ENCODE measurements around the gene CD247. TPM values are rescaled to one million over a fixed set of nuclear protein-coding genes. Genes with fewer than 3 reads are reported as not detected.

Gene CD247
- total RNA-seq, 1 donor from 2014 or later = 5.2 TPM

DNA sequence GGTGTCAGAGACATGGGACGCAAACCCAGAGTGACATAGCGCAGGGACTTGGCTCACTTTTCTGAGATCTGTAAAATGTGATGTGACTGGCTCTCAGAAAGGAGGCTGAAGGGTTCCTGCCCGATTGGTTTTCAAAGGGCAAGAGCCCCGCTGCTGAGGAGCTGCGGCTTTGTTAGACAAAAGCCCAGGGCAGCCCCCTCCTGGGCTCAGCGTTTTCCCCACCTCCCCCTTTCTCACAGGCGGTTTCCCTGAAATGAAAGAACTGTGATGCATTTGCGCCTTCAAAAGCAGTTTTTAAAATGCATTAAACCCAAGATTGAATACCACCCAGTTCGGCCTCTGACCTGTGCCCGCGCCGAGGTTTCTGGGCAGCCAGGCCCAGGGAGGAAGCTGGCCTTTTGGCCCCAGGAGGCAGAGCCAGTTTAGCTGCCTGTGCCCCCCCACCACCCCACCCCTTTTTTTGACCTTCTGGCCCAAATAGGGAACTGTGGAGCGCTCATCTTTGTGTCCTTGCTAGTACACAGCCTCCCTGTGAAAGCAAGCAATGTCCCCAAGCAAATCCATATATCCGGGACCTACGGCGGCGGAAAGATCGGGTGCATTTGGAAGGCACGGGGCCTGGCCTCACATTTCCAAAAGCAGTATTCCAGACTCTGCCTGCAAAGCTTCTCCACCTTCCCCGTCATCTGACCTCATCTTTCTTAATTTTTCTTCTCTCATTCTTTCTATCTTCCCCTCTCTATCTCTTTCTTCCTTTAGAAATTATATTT, 28.6 kb downstream of the CD247 start:
- no peak for DNase-seq (ENCODE audit: low spot score)

DNA sequence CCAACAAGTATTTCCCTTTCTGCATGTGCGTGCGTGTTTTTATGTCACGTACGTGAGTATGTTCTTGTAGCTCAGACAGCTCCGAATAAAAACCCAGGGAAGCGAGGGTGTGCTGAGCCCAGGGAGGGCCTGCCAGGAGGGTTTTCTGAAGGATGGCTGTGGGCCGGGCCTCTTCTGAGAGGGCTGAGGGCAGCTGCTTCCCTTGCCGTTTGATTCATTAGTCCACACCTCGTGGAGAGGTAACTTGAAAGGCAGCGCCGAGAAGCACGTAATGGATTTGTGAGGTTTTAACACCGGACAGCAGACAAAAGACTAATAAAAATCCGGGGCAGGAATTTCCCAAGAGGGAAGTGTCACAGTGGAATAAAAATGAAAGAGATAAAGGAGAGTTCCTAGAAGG, 29.5 kb downstream of the CD247 start:
- DNase-seq (ENCODE audit: low spot score) = no peak

DNA sequence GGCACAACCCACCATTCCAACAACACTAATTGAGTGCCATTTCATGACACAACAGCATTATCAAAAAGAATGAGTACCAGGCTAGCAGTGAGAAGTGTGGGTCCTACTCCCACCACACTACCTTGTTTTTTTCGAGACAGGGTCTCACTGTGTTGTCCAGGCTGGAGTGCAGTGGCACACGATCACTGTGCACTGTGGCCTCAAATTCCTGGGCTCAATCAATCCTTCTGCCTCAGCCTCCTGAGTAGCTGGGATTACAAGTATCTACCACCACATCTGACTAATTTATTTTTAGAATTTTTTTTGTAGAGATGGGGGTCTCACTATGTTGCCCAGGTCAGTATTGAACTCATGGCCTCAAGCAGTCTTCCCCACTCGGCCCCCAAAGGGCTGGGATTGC, 30.7 kb downstream of the CD247 start:
- no peak for DNase-seq (ENCODE audit: low spot score)

DNA sequence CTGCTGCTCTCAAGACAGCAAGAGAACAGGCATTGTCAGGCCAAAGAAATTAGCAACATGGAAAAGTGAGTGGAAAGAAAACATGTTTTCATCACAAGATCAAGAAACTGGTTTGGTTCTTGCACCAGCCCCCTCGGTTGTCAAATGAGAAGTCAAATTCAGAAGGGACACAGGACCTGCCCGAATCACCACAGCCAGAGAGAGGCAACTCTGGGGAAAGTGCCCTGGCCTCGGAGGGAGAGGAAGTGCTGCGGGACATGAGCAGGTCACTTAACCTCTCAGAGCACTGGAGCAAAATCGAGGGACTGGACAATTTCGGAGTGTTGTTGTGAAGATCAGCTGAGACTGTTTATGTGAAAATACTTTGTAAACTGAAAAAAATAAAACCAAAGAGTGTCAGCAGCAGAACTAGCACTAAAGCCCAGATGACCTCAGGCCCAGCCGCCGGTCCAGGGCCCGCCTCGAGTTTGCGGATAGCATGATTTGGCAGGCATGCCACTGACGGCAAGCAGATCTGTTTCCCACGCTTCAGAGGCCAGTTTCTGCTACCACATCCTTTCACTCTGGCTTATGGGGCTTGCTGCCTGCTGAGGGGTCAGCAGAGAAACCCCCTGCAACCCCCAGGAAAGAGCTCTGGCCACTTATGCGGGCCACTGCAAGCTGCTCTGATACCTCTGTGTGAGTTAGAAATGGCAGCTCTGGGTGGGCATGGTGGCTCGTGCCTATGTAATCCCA, 32.1 kb downstream of the CD247 start:
- peak; percentile 43 for DNase-seq (ENCODE audit: low spot score)

DNA sequence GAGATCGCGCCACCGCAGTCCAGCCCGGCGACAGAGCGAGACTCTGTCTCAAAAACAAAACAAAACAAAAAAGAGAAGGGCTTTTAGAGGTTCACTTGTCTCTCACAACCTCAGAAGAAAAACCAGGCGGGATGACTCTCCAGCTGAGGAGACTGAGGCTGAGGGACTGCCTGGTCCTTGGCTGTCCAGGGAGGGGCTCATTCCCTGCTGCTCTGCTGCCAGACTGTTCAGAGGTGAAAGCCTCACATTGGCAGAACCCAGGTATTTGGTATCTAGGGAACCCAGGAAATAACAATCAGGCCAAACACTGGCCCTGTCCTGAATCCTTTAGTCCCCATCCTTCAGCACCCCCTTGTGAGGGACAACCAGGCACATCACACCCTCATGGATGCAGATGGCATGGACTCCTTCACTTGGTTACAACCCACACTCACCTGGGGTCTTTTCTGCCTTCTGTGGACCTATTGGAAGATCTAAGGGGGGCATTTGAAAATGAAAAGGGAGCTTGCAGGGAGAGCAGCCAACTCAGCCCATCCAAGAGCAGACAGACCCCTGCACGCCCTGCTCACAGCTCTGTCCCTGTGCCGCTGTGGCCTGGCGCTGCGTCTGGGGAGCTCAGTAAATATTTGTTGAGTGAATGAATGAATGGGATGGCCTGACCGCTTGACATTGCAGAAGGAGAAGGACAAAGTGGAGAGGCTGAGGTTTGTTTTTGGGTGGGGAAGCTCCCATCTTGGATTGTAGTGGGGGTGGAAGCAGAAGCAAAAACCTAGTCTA, 33.4 kb downstream of the CD247 start:
- no peak for DNase-seq (ENCODE audit: low spot score)

DNA sequence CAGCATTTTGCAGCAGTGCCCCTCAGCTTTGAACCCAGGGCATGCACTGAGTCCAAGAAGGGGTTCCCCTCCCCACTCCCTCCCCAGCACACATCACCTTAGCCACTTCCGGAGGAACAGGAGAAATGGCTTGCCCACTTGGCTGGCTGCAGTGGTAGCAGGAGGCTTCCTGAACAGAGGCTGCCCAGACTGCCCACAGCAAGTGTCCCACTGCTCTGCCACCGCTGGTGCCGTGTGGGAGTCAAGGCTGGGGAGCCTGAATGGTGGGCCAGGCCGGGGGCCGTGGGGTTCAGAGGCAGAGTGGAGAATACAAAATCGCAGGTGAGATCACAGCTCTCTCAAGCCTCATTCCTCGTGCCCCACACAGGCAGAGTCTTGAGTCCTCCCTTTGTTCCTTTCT, 34.5 kb downstream of the CD247 start:
- DNase-seq (ENCODE audit: low spot score) = no peak

DNA sequence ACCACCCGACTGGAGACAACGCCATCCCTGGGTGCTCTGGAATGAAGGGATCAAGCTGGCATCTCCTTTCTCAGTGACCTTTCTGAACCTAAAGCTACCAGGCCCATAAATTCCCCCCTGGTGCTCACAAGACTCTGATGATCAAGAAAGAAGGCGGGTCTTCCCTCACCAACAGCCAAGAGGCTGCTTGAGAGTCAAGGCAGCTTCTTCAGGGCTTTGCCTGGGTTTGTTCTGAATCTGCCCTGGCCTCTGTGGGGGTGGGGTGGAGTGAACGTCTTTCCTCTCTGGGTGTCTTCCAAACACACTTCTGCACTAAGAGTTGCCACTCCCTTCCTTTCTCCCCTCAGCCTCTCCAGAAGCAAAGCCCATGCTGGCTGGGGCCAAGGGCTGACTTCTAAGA, 36.1 kb downstream of the CD247 start:
- DNase-seq (ENCODE audit: low spot score) = no peak

DNA sequence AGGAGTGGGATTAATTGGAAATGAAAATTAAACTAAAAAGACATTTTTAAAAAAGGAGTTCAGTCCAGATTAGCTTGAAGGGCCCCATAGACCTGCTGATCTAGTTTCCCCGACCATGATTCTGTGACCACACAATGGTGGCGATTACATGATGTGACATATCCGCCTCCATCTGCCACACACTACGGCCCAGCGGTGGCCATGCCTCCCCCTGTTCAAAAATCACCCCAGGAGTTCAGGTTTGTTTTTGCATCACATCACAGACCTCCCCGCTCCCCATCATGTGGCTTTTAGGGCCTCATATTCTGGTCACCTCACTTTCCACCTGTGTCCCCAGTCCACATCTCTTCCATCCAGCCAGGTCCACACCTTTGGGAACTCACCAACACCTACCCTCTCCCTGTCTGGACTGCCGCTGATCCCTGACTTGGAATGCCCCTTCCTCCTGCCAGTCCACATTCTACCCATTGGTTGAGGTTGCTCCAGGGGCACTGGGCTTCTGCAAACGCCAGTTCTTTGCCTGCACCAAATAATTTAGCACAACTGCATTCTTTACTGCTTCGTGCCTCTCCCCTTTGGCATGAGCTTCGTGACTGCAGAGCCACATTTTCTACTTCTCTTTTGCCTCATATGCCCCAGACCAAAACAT, 38.9 kb downstream of the CD247 start:
- DNase-seq (ENCODE audit: low spot score) = no peak

DNA sequence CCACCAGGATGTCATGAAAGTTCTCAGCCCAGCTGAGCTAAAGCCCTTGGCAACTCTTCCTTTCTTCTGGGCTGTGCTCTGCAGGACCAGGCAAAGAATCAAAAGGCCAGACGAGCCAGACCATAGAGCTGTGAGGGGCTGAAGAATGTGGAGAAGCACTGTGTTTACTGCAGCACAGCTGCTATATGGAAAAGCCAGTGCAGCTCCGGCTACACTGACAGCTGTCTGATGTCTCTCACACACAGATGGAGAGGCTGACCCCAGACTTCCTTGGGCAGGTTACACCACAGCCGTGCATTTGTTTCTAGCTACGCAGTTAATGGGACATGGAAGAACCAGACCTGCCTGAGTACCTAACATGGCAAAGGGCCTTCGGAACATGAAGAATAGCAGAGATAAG, 40.3 kb downstream of the CD247 start:
- no peak for DNase-seq (ENCODE audit: low spot score)

DNA sequence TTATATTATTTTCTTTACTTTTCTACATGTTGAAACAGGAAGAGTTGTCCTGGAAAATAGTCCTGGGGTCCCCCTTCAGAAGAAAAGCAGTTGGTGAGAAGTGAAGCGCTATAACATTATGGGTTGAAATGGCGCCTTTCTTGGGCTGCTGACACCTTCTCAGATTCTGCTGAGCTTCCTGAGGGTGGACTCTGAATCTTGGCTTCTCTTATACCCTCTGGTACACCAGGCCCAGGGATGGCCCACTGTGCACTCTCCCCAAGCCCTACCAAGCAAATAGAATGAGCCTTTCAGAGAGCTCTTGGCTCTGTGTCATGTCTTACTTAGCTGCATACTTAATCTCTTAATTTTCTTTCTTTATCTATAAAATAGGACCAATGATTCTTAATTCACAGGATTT, 42.3 kb downstream of the CD247 start:
- DNase-seq (ENCODE audit: low spot score) = no peak

DNA sequence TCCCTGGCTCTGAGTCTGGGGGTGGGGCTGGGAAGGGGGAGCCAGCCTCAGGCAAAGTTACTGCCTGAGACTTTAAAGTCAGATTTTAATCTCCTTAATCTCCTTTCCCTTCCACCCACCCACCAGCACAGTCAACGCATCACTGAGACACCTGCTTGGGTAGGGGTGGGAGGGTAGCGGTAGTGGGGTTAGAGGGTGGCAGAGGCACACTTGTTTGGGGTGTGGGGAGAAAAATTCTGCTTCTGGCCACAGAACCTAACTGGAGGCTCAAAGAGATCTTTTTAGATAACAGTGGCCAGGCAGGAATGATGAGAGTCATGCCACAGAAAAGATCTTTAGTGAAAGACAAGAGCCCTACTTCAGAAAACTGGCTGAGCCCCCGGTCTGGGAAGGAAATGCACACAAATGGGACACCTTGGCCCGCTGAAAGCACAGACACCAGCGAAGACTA, 44.1 kb downstream of the CD247 start:
- no peak for DNase-seq (ENCODE audit: low spot score)

DNA sequence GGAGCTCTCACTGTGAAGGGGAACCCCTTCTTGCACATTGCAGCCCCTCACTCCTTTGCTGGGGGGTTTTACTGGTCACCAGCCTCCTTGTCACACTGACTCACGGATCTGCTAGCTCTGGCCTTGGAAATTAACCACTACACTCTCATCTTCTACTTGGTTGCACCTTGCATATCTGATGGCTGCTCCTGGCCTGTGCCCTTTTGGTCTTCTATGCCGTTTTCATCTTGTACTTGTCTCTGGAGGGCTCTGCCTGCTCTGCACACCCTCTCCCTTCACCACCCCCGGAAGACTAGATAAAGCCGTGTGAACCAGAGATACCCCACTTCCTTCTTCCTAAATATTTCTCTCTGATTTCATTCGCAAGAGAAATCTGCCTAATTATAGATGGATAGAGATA, 44.6 kb downstream of the CD247 start:
- no peak for DNase-seq (ENCODE audit: low spot score)

DNA sequence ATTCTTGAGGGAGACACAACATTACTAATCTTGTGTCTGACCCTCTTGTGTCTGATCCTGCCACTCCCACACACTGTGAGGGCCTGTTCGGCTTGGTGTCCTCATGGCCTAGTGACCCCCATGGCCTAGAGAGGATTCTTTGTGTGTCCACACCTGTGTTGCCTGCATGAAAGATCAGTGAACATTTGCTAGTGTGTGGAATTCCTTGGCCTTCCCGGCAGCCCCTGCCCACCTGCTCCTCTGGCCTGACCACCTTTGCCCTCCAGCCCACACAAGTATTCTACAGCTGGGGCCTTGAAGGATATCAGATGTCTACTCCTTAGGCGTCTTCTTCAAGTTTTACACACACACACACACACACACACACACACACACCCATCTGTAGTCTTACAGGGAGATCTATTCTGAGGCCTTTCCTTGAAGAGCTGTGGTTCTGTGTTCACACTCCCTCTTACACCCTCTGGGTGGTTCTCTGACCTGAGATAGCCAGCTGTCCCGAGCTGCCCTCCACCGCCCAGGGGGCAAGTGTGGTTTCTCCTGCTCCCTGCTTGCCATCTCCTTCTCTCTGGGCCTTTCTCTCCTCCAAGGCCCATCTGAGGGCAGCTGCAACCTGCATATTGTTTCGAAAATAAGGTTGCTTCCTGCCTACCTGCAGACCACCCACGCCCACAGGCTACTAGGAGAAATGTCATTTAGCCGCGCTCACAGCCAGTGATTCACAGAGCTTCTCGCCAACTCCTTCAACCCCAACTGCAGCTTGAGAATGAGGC, 45.4 kb downstream of the CD247 start:
- DNase-seq (ENCODE audit: low spot score) = no peak

DNA sequence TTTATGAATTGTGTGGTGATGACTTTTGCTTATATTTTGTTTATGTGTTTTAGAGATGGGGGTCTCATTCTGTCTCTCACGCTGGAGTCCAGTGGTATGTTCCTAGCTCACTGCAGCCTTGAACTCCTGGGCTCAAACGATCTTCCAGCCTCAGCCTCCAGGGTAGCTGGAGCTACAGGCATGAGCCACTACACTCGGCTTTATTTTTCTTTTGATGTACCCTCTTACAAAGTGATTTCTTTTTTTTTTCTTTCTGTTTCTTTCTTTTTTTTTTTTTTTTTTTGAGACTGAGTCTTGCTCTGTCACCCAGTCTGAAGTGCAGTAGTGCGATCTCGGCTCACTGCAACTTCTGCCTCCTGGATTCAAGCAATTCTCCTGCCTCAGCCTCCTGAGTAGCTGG, 46.8 kb downstream of the CD247 start:
- no peak for DNase-seq (ENCODE audit: low spot score)

DNA sequence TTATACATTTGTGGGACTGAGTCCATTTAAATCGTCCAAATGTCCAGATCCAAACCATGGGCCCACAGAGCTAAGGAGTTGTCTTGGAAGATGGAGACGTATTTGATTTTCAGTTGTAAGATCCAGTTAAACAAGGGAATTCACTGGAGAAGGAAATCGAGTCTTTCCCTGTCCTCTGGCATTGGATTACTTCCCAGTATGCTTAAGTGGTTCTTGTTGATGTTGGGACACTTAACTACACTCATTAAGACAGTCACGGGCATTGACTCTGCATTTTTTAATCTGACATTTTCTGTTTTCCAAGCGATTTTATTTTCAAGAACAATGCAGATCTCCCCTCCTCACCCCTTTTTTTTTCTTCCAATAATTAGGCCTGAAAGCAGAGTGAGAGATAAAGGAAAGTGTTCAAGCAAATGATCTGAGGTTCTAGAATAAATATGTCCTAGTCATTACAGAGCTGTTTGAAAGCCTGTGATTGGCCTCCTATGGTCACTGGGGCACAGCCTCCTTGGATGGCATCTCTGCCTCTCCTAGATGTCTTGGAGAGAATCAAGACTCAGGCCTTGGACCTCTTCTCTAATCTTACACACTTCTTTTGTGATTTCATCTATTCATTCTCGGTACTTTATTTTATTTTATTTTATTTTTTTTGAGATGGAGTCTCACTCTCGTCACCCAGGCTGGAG, 48.9 kb downstream of the CD247 start:
- DNase-seq (ENCODE audit: low spot score) = no peak

DNA sequence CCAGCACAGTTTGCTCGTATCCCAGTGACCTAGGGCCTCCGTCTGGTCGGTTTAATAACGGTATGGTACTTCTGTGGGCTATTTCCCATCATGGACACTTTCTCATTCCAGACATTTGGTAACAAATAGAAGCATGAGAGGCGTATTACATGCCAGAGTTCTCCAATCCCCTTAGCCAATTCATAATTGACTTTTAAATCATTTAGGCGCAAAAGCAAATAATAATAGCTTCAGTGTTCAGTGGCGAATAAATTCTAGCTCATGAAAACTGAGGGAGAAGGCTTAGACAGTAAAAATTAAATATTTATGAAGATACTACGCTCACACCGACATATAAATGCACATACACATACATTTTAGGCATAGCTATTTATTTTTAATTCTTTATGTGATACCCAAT, 50.6 kb downstream of the CD247 start:
- no peak for DNase-seq (ENCODE audit: low spot score)

DNA sequence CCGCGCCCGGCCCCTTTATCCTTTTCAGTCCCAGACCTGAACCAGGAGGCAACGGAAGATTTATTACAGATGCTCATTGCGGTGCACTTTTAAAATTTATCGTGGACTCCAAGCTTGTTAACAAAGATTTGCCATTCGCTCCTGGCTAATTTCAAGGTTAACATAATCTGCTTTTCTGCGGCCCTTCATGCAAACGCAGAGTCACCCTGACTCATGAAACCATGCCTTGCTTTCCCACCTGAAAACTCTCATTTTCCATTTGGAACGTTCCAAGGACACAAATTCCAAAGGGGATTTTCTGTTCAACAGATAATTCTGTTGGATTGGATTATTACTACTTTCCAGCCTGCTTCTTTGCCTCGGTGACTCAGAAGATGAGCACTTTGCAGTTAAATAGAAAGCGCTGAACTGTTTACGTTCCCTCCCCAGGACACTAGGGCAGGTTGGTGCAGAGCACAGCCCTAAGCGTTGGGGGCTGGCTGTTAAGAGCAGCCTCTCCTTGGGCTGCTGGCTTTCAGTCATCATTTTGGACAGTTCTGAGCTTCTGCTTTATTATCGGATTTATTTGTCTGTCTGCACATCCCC, 51.1 kb downstream of the CD247 start:
- DNase-seq (ENCODE audit: low spot score) = no peak

DNA sequence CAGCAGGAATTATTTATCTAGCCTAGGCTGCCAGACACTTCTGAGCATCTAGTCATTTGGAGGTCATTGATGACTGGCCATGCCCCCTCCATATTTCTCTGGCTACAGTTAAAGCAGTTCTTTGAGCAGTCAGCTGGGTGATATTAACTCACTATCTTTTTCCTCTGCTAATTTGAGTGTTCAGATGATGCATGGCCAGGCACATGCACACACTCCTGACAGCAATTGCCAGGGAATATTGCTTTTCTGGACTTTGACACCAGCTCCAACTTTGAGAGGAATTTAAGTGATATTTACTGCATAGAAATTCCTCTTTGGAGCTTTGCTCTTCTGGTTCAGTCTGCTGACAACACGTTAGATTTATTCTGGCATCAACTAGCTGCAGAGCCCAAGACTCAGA, 52.6 kb downstream of the CD247 start:
- DNase-seq (ENCODE audit: low spot score) = no peak

DNA sequence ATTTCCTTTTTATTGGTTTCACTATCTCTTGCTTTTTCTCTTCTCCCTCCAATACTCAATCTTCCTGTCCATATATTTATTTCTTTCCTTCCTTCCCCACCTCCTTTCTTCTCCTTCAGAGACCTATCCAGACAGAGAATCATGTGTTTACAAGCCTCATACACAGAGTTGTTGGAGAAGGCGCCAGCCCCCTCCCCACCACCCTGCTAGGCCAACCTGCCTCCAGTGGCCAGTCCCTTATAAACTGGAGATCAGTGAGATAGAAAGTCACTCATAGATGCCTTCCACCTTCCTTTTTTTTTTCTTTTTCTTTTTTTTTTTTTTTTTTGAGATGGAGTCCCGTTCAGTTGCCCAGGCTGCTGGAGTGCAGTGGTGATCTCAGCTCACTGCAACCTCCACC, 53.3 kb downstream of the CD247 start:
- DNase-seq (ENCODE audit: low spot score) = no peak

DNA sequence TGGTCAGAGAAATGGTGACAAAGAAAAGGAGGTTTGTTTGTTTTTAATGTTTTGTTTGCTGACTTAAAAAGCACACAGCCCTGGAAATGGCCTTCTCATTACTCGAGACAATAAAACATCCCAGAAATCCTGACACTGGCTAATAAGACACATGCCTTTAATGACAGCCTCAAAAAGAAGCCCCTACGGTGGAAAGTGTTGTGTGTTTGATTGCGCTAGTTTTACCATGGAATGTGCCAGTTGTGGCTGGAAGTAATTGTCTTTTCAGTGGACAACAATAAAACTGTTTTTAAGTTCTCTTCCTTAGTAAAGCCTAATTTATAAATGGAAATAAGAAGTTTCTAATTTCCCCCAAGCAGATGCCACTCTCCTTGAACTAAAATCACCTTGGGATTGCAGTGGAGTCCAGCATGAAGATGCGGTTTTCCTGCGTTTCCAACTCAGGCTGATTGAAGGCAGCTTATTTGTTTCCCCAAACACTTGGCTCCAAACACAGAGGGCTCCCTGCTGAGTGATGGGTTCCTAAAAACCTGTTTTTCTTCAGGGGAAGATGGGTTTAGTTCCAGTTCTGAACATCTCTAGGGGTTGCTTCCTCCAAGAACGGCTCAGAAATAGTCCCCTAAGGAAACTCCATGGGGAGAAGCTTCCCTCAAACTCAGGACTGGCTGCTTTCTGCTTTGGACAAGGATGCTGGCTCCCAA, 54.3 kb downstream of the CD247 start:
- no peak for DNase-seq (ENCODE audit: low spot score)

Data from mucosa of gallbladder (tissue), 1 donor.